ENCODE data around the gene SLC16A12.

- peak in 10 of 12 donors; percentile 11 to 62 (median 44) for TF ChIP-seq CTCF (IDR thresholded peaks at IDR 0.05)
- no peak for TF ChIP-seq POLR2A (IDR thresholded peaks at IDR 0.05)
Observed at GRCh38 chr10:89389254-89389653, 146.1 kb downstream of the SLC16A12 start.
